ENCODE data around the gene PIGS. TPM values are rescaled to one million over a fixed set of nuclear protein-coding genes. Genes with fewer than 3 reads are reported as not detected.
"Not testable (repeated sequence)": the region's sequence is repeated elsewhere in the genome, so short reads cannot be mapped to it uniquely, and the experiment has no call there.

The PIGS gene
- total and polyA plus RNA-seq, 7 donors, result 16.7 to 44.9 (median 31.6) TPM

DNA sequence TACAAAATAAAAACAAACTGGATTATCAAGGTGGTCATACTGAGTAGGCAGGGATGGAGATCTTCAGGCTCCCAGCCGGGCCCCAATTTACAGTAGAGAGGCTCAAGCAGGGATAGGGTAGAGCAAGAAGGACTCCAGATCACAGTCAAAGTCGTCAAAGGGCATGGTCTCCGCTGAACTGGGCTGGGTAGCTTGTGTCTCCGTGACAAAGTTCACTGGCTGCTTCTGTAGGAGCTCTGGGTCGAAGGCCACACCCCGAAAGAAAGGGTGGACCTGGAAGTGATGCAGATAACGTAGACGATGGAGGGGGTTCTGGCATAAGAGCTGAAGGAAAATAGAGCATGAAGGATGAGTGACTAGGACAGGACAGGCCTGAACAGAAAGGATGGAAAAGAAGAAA lies 39.1 kb upstream of the PIGS start:
- ATAC-seq, result no peak
- H3K4me1 ChIP-seq, result no peaks in the 10 kb centered on the region
- H3K9me3 ChIP-seq, result no peaks in the 10 kb centered on the region
- no peak for DNase-seq
- intact Hi-C loops (cut with DNase I), result loop anchor here in 1 of 2 donors (5.0 kb wide), 1 partner anchor 113 kb away; no protein-coding TSS in a partner anchor
- H3K4me3 ChIP-seq, result no peak overlapping the region
- WGBS, 3 donors, result 87 to 91% (median 87%) methylated on average over 8 of the region's 8 CpGs
- no peak for TF ChIP-seq CTCF (IDR thresholded peaks at IDR 0.05)
- H3K27me3 ChIP-seq (ENCODE audit: insufficient read depth in 3 of 3, low read length in 2 of 3), result no peaks in the 10 kb centered on the region
- no peak overlapping the region for H3K27ac ChIP-seq
- H3K36me3 ChIP-seq (ENCODE audit: insufficient read depth in 1 of 2, low read depth in 1 of 2), result peaks cover 6 to 73% of the 10 kb centered on the region in 2 donors

GRCh38 chr17:28604031-28604430 lies 32.7 kb upstream of the PIGS start:
- H3K4me1 ChIP-seq; H3K27ac ChIP-seq; DNase-seq; ATAC-seq; H3K9me3 ChIP-seq; H3K27me3 ChIP-seq (ENCODE audit: insufficient read depth in 3 of 3, low read length in 2 of 3); H3K4me3 ChIP-seq; intact Hi-C loops (cut with DNase I): not testable (repeated sequence)
- peaks cover 0 to 12% of the 10 kb centered on the region in 2 donors for H3K36me3 ChIP-seq (ENCODE audit: insufficient read depth in 1 of 2, low read depth in 1 of 2)
- 92 to 100% (median 94%) methylated on average over 3 to 31 of the region's 31 CpGs for WGBS, 3 donors

DNA sequence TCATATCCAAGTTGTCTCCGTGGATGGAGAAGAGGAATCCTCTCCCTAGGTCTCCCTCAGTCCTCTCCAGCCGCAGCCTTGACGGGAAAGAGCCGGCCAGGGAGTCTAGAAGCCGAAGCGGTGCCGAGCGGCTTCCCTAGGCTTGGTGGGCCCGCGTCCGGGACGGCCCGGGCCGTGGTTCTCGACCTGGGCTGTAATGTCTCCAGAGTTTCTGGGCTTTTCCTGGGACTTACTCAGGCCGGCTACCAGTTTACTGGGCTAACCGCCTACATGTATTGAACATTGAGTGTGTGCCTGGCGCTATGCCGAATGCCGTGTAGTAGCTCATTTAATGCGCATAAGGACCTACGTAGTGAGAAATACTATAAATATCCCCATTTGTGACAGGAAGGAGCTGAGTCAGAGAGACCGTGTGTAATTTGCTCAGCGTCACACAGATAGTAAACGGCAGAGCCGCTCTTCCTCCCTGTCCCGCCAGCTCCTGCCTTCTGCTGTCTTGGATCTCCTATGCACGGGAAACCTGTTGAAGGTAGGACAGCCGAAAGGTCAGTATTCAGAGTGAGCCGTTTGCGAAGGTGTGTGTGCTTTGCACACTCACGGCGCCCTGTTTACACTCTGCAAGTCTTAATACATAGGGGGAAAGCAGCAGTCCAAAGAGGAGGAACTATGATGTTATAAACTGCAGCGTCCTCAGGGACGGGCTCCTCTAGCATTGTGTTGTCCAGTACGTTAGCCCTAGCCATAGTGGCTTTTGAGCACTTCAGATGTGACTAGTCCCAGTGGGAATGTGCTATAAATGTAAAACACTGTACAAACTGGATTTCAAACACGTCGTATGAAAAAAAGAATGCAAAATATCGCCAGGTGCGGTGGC lies 28.2 kb upstream of the PIGS start:
- ATAC-seq, result peak; percentile 67 to 78 (median 73)
- peak overlapping the region; percentile 81 for H3K4me3 ChIP-seq
- WGBS, 3 donors, result 9 to 11% (median 11%) methylated on average over 40 of the region's 40 CpGs
- H3K27ac ChIP-seq, result peak overlapping the region; percentile 87
- H3K27me3 ChIP-seq (ENCODE audit: insufficient read depth in 3 of 3, low read length in 2 of 3), result no peaks in the 10 kb centered on the region
- DNase-seq, result peak; percentile 66 to 73
- no peak for TF ChIP-seq CTCF (IDR thresholded peaks at IDR 0.05)
- intact Hi-C loops (cut with DNase I), result loop anchor here in 1 of 2 donors (5.0 kb wide), 1 partner anchor 102 kb away; no protein-coding TSS in a partner anchor
- H3K36me3 ChIP-seq (ENCODE audit: insufficient read depth in 1 of 2, low read depth in 1 of 2), result no peaks in the 10 kb centered on the region
- H3K4me1 ChIP-seq, result no peaks in the 10 kb centered on the region
- no peaks in the 10 kb centered on the region for H3K9me3 ChIP-seq

DNA sequence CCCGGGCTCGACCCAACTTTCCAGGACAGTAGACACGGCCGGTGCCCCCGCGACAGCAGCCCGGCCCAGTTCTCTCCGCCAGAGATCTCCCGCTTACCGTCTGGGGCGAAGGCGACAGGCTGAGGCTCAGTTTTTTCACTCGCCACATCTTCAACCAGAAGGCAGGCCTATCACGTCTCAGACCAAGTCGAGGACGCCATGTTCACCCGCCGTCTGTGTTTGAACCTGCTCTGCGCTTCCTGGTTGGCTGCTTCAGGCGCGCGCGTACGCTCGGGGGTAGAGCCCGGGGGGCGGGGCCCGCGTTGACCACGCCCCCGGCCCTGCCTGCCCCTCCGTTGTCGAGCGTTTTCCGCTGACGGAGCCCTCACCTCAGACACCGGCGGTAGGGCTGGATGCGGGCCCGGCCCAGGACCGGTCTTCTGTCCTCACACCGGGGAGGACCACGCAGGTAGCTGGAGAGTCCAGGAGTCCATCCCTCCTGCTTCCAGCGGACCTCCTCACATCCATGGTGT lies 27.5 kb upstream of the PIGS start, which contains the start of gene SPAG5:
SPAG5 (minus strand) TSS at position 227 of the 512 bp plus-strand sequence; CDS start at position 148, 79 bp downstream.
- Histone ChIP-seq H3K9me3 (no peaks in the 10 kb centered on the region), H3K4me1 (no peaks in the 10 kb centered on the region), H3K4me3 (peak within 1 kb of the TSS; percentile 81), H3K27ac (peak within 1 kb of the TSS; percentile 87), H3K36me3 (ENCODE audit: insufficient read depth in 1 of 2, low read depth in 1 of 2) (no peaks in the 10 kb centered on the region), H3K27me3 (ENCODE audit: insufficient read depth in 3 of 3, low read length in 2 of 3) (no peaks in the 10 kb centered on the region)
- peak; percentile 90 to 95 for DNase-seq
- 0 to 1% (median 1%) methylated on average over 34 to 44 of the region's 44 CpGs for WGBS, 3 donors
- intact Hi-C loops (cut with DNase I), result loop anchor here in 1 of 2 donors (5.0 kb wide), 1 partner anchor 102 kb away; no protein-coding TSS in a partner anchor
- peak; percentile 97 to 99 (median 98) for ATAC-seq
- no peak for TF ChIP-seq CTCF (IDR thresholded peaks at IDR 0.05)

DNA sequence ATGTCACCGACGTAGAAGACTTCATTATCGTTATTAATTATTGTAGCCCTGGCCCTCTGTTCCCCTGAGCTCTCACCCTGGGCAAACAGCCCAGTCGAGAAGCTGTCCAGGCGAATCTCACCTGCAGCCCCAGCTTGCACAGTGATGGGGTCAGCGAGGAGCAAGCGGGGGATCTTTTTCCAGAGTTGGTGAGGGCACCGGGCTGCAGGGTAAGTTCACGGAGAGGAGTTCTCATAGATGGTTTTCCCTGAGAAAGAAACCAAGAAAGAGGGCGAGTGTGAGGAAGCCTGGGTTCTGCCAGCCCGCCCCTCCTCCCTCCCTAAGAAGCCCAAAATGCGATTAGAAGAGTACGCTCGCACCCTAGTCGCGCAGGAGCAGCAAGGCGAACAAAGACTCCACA lies 27.1 kb upstream of the PIGS start:
- Histone ChIP-seq H3K9me3 (no peaks in the 10 kb centered on the region), H3K27me3 (ENCODE audit: insufficient read depth in 3 of 3, low read length in 2 of 3) (no peaks in the 10 kb centered on the region), H3K27ac (no peak overlapping the region), H3K4me3 (peak overlapping the region; percentile 81), H3K36me3 (ENCODE audit: insufficient read depth in 1 of 2, low read depth in 1 of 2) (no peaks in the 10 kb centered on the region), H3K4me1 (no peaks in the 10 kb centered on the region)
- no peak for DNase-seq
- no peak for ATAC-seq
- WGBS, 3 donors, result 5 to 6% (median 5%) methylated on average over 17 of the region's 17 CpGs
- intact Hi-C loops (cut with DNase I), result loop anchor here in 1 of 2 donors (5.0 kb wide), 1 partner anchor 101 kb away; no protein-coding TSS in a partner anchor
- no peak for TF ChIP-seq CTCF (IDR thresholded peaks at IDR 0.05)

All from psoas muscle (tissue), 8 donors.